Liver (tissue), 9 donors: ENCODE results near the gene MDN1. TPM values are rescaled to one million over a fixed set of nuclear protein-coding genes. Genes with fewer than 3 reads are reported as not detected.

Experiments
- DNase-seq: peaks from one replicate; pipeline ENCODE4 v3.0.0-alpha.2; 2017; ENCODE audit warnings: low spot score
- H3K27ac ChIP-seq, 2 donors: one replicate each; pipeline ENCODE4 v1.7.0; 2013; ENCODE audit warnings: inconsistent platforms in 2 of 2, low read length in 2 of 2, control low read depth in 1 of 2, low read depth in 1 of 2, mild to moderate bottlenecking in 1 of 2
- H3K27me3 ChIP-seq, 4 donors: one replicate each; pipeline versions ENCODE4 v1.6.1 to v1.7.0; 2013; ENCODE audit warnings: low read length in 3 of 4, inconsistent platforms in 1 of 4, mild to moderate bottlenecking in 1 of 4, moderate library complexity in 1 of 4; ENCODE audit not compliant: control insufficient read depth in 4 of 4, insufficient read depth in 4 of 4
- H3K36me3 ChIP-seq, 4 donors: one replicate each; pipeline versions ENCODE4 v1.6.1 to v1.7.0; 2013; ENCODE audit warnings: low read length in 3 of 4, mild to moderate bottlenecking in 3 of 4, low read depth in 1 of 4, moderate library complexity in 1 of 4; ENCODE audit not compliant: control insufficient read depth in 4 of 4, insufficient read depth in 3 of 4
- H3K4me1 ChIP-seq, 4 donors: one replicate each; pipeline versions ENCODE4 v1.6.1 to v1.7.0; 2013; ENCODE audit warnings: low read length in 3 of 4, mild to moderate bottlenecking in 3 of 4, moderate library complexity in 1 of 4; ENCODE audit not compliant: control insufficient read depth in 4 of 4, insufficient read depth in 4 of 4
- H3K4me3 ChIP-seq, 3 donors: one replicate each; pipeline versions ENCODE4 v1.6.1 to v1.7.0; 2013; ENCODE audit warnings: low read length in 3 of 3, control low read depth in 1 of 3, low read depth in 1 of 3, mild to moderate bottlenecking in 1 of 3
- H3K9ac ChIP-seq, 2 donors: one replicate each; pipeline ENCODE4 v1.7.0; 2013; ENCODE audit warnings: low read length in 2 of 2, mild to moderate bottlenecking in 2 of 2, moderate library complexity in 2 of 2, control low read depth in 1 of 2, low read depth in 1 of 2
- H3K9me3 ChIP-seq, 4 donors: one replicate each; pipeline versions ENCODE4 v1.6.1 to v1.7.0; 2013; ENCODE audit warnings: low read length in 3 of 4; ENCODE audit not compliant: control insufficient read depth in 4 of 4
- EGR1 ChIP-seq, 2 donors: IDR thresholded peaks; 2 replicates each; pipeline ENCODE4 v1.6.1; 2016 to 2018; ENCODE audit warnings: antibody characterized with exemption in 2 of 2, low read depth in 2 of 2
- FOXA1 ChIP-seq: IDR thresholded peaks from 2 replicates; pipeline ENCODE4 v1.6.1; 2016; ENCODE audit warnings: antibody characterized with exemption
- FOXA2 ChIP-seq: IDR thresholded peaks from 2 replicates; pipeline ENCODE4 v1.6.1; 2016; ENCODE audit warnings: antibody characterized with exemption
- GABPA ChIP-seq, 2 donors: IDR thresholded peaks in 1 of 2; conservative IDR thresholded peaks in 1 of 2; 2 replicates each; pipeline ENCODE4 v1.6.1; 2016; ENCODE audit warnings: antibody characterized with exemption in 2 of 2, mild to moderate bottlenecking in 1 of 2, moderate library complexity in 1 of 2
- HNF4A ChIP-seq, 2 donors: conservative IDR thresholded peaks; 2 replicates each; pipeline ENCODE4 v1.6.1; 2016; ENCODE audit warnings: antibody characterized with exemption in 2 of 2, mild to moderate bottlenecking in 2 of 2
- HNF4G ChIP-seq: IDR thresholded peaks from 2 replicates; pipeline ENCODE4 v1.6.1; 2016; ENCODE audit warnings: antibody characterized with exemption
- JUND ChIP-seq, 2 donors: IDR thresholded peaks; 2 replicates each; pipeline ENCODE4 v1.6.1; 2016; ENCODE audit warnings: antibody characterized with exemption in 2 of 2
- NR2F2 ChIP-seq: IDR thresholded peaks from 2 replicates; pipeline ENCODE4 v1.6.1; 2016; ENCODE audit warnings: antibody characterized with exemption
- RXRA ChIP-seq, 2 donors: IDR thresholded peaks; 2 replicates each; pipeline ENCODE4 v1.6.1; 2017 to 2018; ENCODE audit warnings: antibody characterized with exemption in 2 of 2, mild to moderate bottlenecking in 1 of 2
- SP1 ChIP-seq: IDR thresholded peaks from 2 replicates; pipeline ENCODE4 v1.6.1; 2018; ENCODE audit warnings: antibody characterized with exemption, mild to moderate bottlenecking
- TAF1 ChIP-seq: conservative IDR thresholded peaks from 2 replicates; pipeline ENCODE4 v1.6.1; 2016; ENCODE audit warnings: antibody characterized with exemption, mild to moderate bottlenecking
- WGBS: extraction: QIAGEN DNeasy Blood & Tissue Kit; methylation state at CpG from one replicate; pipeline ENCODE4 v1.1.7; 2013; 5-methylcytosine and 5-hydroxymethylcytosine counted together
- polyA plus RNA-seq, 2 donors: library from polyadenylated mRNA; stranded (reverse) in 1 of 2; unstranded in 1 of 2; fragments of 200-250 nt in 1 of 2; fragments of >200 nt in 1 of 2; fragmentation: Nextera tagmentation in 1 of 2; extraction: Ambion mirVana in 1 of 2; gene quantifications; one replicate each; pipeline versions ENCODE4 v1.2.1 to v1.2.3, GENCODE V29; 2013 to 2015
- total RNA-seq, 2 donors: library from RNA; depleted of rRNA; stranded (reverse); fragments of >200 nt; gene quantifications; one replicate each; pipeline ENCODE4 v1.2.3, GENCODE V29; 2014
- TF ChIP-seq, protein P1 (sequence below): IDR thresholded peaks from 2 replicates; pipeline ENCODE4 v1.6.1; 2016; ENCODE audit warnings: antibody characterized with exemption, mild to moderate bottlenecking
- TF ChIP-seq, protein P2 (sequence below): IDR thresholded peaks from 2 replicates; pipeline ENCODE4 v1.6.1; 2016; ENCODE audit warnings: antibody characterized with exemption
- TF ChIP-seq, protein P3 (sequence below): IDR thresholded peaks from 2 replicates; pipeline ENCODE4 v1.6.1; 2016; ENCODE audit warnings: antibody characterized with exemption
- TF ChIP-seq, protein P4 (sequence below): fragments of 150-350 bp; IDR thresholded peaks from 2 replicates; pipeline ENCODE4 v1.5.1; 2017; ENCODE audit warnings: improper control_type of control experiment, low read depth, low read length; ENCODE audit not compliant: missing input control
- TF ChIP-seq, protein P5 (sequence below): IDR thresholded peaks from 2 replicates; pipeline ENCODE4 v1.6.1; 2016; ENCODE audit warnings: antibody characterized with exemption
- donor health status: healthy.
- donor health status: healthy.
- donor health status: healthy.
- donor health status: healthy.
- donor health status: healthy.

The MDN1 gene
- total and polyA plus RNA-seq, 4 donors = 5.4 to 48.9 (median 22.8) TPM

DNA sequence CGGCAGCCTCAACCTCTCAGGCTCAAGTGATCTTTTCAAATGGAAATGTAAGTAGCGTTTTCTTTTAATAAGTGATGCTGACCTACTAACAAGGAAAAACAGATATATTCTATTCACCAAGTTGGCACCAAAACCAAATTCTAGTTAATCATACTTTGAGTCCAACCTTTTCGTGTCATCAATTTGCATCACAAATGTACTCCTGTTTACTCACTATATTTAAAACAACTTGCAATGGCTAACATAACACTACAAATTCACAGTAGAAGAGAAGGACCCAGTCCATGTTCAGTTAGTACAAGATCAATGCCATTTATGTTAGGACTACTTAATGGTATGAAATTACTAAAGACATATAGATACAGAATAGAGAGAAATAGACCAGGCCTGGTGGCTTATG lies 50.0 kb downstream of the MDN1 start:
- 88% methylated on average over 3 of the region's 3 CpGs for WGBS
- Histone ChIP-seq H3K27me3 (no peaks in the 10 kb centered on the region), H3K9me3 (no peaks in the 10 kb centered on the region), H3K36me3 (peaks cover 11 to 53% (median 41%) of the 10 kb centered on the region in 4 donors), H3K4me1 (peaks cover 0 to 5% (median 0%) of the 10 kb centered on the region in 4 donors), H3K9ac (no peak overlapping the region), H3K4me3 (no peak overlapping the region), H3K27ac (no peak overlapping the region)
- DNase-seq = no peak
- TF ChIP-seq TAF1 (no peak), GABPA (IDR thresholded peaks at IDR 0.05 in 1 of 2, conservative IDR thresholded peaks at IDR 0.05 in 1 of 2) (no peak), RXRA (IDR thresholded peaks at IDR 0.05) (no peak), HNF4G (no peak), FOXA1 (no peak), EGR1 (IDR thresholded peaks at IDR 0.05; ENCODE audit: low read depth in 2 of 2) (no peak), NR2F2 (no peak), JUND (IDR thresholded peaks at IDR 0.05) (no peak), HNF4A (conservative IDR thresholded peaks at IDR 0.05) (no peak), FOXA2 (no peak), SP1 (no peak)
- TF ChIP-seq, protein P1, sequence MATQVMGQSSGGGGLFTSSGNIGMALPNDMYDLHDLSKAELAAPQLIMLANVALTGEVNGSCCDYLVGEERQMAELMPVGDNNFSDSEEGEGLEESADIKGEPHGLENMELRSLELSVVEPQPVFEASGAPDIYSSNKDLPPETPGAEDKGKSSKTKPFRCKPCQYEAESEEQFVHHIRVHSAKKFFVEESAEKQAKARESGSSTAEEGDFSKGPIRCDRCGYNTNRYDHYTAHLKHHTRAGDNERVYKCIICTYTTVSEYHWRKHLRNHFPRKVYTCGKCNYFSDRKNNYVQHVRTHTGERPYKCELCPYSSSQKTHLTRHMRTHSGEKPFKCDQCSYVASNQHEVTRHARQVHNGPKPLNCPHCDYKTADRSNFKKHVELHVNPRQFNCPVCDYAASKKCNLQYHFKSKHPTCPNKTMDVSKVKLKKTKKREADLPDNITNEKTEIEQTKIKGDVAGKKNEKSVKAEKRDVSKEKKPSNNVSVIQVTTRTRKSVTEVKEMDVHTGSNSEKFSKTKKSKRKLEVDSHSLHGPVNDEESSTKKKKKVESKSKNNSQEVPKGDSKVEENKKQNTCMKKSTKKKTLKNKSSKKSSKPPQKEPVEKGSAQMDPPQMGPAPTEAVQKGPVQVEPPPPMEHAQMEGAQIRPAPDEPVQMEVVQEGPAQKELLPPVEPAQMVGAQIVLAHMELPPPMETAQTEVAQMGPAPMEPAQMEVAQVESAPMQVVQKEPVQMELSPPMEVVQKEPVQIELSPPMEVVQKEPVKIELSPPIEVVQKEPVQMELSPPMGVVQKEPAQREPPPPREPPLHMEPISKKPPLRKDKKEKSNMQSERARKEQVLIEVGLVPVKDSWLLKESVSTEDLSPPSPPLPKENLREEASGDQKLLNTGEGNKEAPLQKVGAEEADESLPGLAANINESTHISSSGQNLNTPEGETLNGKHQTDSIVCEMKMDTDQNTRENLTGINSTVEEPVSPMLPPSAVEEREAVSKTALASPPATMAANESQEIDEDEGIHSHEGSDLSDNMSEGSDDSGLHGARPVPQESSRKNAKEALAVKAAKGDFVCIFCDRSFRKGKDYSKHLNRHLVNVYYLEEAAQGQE = no peak
- TF ChIP-seq, protein P2, sequence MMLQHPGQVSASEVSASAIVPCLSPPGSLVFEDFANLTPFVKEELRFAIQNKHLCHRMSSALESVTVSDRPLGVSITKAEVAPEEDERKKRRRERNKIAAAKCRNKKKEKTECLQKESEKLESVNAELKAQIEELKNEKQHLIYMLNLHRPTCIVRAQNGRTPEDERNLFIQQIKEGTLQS = no peak
- TF ChIP-seq, protein P3, sequence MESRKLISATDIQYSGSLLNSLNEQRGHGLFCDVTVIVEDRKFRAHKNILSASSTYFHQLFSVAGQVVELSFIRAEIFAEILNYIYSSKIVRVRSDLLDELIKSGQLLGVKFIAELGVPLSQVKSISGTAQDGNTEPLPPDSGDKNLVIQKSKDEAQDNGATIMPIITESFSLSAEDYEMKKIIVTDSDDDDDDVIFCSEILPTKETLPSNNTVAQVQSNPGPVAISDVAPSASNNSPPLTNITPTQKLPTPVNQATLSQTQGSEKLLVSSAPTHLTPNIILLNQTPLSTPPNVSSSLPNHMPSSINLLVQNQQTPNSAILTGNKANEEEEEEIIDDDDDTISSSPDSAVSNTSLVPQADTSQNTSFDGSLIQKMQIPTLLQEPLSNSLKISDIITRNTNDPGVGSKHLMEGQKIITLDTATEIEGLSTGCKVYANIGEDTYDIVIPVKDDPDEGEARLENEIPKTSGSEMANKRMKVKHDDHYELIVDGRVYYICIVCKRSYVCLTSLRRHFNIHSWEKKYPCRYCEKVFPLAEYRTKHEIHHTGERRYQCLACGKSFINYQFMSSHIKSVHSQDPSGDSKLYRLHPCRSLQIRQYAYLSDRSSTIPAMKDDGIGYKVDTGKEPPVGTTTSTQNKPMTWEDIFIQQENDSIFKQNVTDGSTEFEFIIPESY = no peak
- TF ChIP-seq, protein P4, sequence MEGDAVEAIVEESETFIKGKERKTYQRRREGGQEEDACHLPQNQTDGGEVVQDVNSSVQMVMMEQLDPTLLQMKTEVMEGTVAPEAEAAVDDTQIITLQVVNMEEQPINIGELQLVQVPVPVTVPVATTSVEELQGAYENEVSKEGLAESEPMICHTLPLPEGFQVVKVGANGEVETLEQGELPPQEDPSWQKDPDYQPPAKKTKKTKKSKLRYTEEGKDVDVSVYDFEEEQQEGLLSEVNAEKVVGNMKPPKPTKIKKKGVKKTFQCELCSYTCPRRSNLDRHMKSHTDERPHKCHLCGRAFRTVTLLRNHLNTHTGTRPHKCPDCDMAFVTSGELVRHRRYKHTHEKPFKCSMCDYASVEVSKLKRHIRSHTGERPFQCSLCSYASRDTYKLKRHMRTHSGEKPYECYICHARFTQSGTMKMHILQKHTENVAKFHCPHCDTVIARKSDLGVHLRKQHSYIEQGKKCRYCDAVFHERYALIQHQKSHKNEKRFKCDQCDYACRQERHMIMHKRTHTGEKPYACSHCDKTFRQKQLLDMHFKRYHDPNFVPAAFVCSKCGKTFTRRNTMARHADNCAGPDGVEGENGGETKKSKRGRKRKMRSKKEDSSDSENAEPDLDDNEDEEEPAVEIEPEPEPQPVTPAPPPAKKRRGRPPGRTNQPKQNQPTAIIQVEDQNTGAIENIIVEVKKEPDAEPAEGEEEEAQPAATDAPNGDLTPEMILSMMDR = no peak
- TF ChIP-seq, protein P5, sequence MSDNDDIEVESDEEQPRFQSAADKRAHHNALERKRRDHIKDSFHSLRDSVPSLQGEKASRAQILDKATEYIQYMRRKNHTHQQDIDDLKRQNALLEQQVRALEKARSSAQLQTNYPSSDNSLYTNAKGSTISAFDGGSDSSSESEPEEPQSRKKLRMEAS = no peak

DNA sequence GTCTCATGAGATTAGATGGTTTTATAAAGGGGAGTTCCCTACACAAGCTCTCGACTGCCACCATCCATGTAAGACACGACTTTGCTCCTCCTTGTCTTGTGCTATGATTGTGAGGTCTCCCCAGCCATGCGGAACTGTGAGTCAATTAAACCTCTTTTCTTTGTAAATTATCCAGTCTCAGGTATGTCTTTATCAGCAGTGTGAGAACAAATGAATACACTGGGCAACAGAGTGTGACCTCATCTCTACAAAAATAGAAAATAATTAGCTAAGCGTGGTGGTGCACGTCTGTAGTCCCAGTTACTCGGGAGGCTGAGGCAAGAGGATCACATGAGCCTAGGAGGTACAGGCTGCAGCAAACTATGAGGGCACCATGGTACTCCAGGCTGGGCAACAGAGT lies 51.3 kb downstream of the MDN1 start:
- Histone ChIP-seq H3K4me3 (no peak overlapping the region), H3K27ac (no peak overlapping the region), H3K27me3 (no peaks in the 10 kb centered on the region), H3K9ac (no peak overlapping the region), H3K36me3 (peaks cover 9 to 55% (median 41%) of the 10 kb centered on the region in 4 donors), H3K9me3 (no peaks in the 10 kb centered on the region), H3K4me1 (peaks cover 0 to 5% (median 0%) of the 10 kb centered on the region in 4 donors)
- 96% methylated on average over 6 of the region's 6 CpGs for WGBS
- TF ChIP-seq FOXA1 (no peak), NR2F2 (no peak), HNF4G (no peak), GABPA (IDR thresholded peaks at IDR 0.05 in 1 of 2, conservative IDR thresholded peaks at IDR 0.05 in 1 of 2) (no peak)
- DNase-seq = no peak
